H1 (cell line): Measurements from ENCODE around the gene TTC38. TPM values are rescaled to one million over a fixed set of nuclear protein-coding genes. Genes with fewer than 3 reads are reported as not detected.

ENCODE experiments used
- CBX5 ChIP-seq: fragments of 300-800, 300-1000 bp; sonication (generic); IDR thresholded peaks from 2 replicates; pipeline ENCODE4 v1.7.1; 2016; ENCODE audit warnings: antibody characterized with exemption, low read length, low read depth
- CEBPB ChIP-seq: IDR thresholded peaks from 2 replicates; pipeline ENCODE4 v1.6.1; 2012; ENCODE audit warnings: low read depth, low read length
- KDM1A ChIP-seq: fragments of 200-600, 300-600 bp; sonication (generic); IDR thresholded peaks from 2 replicates; pipeline ENCODE4 v1.7.1; 2016; ENCODE audit warnings: mild to moderate bottlenecking, low read length, borderline replicate concordance
- SP1 ChIP-seq: IDR thresholded peaks from 2 replicates; pipeline ENCODE4 v1.6.1; 2011; ENCODE audit warnings: low read depth, low read length
- TBP ChIP-seq: IDR thresholded peaks from 2 replicates; pipeline ENCODE4 v1.6.1; 2011; ENCODE audit warnings: low read depth, low read length, improper control_type of control experiment
- TCF12 ChIP-seq: IDR thresholded peaks from 2 replicates; pipeline ENCODE4 v1.6.1; 2011; ENCODE audit warnings: low read depth, mild to moderate bottlenecking, low read length
- polyA plus RNA-seq, 7 experiments: library from polyadenylated mRNA; depleted of rRNA in 3 of 7; stranded (reverse) in 5 of 7; unstranded in 2 of 7; fragments of >200 nt in 5 of 7; fragments of 200-250 nt in 2 of 7; gene quantifications; 1 replicate in 5 of 7; 2 replicates in 1 of 7; 4 replicates in 1 of 7; pipeline versions ENCODE4 v1.2.1 to v1.2.3, GENCODE V29; 2011 to 2013; ENCODE audit warnings: missing spikeins in 2 of 7, mixed read lengths in 2 of 7
- total RNA-seq: library from RNA; stranded (reverse); fragmentation: NEBNext Ultra II Directional; extraction: Animal tissue kit (Norgen Biotek cat#: 25700); gene quantifications from 2 replicates; pipeline ENCODE4 v1.2.1, GENCODE V29; 2021
- TF ChIP-seq, protein P1 (sequence below): fragments of 300-600 bp; sonication (generic); IDR thresholded peaks from 2 replicates; pipeline ENCODE4 v1.7.1; 2012; ENCODE audit warnings: low read length, moderate library complexity, mild to moderate bottlenecking, inconsistent platforms; ENCODE audit not compliant: insufficient replicate concordance

Gene TTC38
- total and polyA plus RNA-seq, 2 of the 8 experiments (the other 6 are each of a cell fraction or from before 2014, with no cell fraction given): 25.3 to 34.8 TPM

DNA sequence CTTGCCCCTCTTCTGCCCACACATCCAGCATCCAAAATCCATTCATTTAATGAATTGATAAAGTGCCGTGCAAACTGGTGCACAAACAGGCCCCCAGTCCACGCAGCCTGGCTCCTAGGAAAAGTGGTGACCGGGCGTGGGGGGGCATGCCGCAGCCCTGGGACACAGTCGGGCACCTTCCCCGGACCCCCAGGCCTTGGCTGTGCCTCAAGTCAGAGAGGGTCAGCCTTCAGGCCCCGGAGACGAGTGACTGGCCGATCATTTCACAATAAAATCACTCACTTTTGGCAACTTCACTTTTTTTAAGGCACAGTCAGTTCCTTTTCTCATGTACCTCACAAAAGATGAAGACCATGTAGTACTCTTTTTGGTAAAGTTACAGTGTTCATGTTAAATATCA is 25.7 kb upstream of the TTC38 start (continued):
- TF ChIP-seq, protein P1, sequence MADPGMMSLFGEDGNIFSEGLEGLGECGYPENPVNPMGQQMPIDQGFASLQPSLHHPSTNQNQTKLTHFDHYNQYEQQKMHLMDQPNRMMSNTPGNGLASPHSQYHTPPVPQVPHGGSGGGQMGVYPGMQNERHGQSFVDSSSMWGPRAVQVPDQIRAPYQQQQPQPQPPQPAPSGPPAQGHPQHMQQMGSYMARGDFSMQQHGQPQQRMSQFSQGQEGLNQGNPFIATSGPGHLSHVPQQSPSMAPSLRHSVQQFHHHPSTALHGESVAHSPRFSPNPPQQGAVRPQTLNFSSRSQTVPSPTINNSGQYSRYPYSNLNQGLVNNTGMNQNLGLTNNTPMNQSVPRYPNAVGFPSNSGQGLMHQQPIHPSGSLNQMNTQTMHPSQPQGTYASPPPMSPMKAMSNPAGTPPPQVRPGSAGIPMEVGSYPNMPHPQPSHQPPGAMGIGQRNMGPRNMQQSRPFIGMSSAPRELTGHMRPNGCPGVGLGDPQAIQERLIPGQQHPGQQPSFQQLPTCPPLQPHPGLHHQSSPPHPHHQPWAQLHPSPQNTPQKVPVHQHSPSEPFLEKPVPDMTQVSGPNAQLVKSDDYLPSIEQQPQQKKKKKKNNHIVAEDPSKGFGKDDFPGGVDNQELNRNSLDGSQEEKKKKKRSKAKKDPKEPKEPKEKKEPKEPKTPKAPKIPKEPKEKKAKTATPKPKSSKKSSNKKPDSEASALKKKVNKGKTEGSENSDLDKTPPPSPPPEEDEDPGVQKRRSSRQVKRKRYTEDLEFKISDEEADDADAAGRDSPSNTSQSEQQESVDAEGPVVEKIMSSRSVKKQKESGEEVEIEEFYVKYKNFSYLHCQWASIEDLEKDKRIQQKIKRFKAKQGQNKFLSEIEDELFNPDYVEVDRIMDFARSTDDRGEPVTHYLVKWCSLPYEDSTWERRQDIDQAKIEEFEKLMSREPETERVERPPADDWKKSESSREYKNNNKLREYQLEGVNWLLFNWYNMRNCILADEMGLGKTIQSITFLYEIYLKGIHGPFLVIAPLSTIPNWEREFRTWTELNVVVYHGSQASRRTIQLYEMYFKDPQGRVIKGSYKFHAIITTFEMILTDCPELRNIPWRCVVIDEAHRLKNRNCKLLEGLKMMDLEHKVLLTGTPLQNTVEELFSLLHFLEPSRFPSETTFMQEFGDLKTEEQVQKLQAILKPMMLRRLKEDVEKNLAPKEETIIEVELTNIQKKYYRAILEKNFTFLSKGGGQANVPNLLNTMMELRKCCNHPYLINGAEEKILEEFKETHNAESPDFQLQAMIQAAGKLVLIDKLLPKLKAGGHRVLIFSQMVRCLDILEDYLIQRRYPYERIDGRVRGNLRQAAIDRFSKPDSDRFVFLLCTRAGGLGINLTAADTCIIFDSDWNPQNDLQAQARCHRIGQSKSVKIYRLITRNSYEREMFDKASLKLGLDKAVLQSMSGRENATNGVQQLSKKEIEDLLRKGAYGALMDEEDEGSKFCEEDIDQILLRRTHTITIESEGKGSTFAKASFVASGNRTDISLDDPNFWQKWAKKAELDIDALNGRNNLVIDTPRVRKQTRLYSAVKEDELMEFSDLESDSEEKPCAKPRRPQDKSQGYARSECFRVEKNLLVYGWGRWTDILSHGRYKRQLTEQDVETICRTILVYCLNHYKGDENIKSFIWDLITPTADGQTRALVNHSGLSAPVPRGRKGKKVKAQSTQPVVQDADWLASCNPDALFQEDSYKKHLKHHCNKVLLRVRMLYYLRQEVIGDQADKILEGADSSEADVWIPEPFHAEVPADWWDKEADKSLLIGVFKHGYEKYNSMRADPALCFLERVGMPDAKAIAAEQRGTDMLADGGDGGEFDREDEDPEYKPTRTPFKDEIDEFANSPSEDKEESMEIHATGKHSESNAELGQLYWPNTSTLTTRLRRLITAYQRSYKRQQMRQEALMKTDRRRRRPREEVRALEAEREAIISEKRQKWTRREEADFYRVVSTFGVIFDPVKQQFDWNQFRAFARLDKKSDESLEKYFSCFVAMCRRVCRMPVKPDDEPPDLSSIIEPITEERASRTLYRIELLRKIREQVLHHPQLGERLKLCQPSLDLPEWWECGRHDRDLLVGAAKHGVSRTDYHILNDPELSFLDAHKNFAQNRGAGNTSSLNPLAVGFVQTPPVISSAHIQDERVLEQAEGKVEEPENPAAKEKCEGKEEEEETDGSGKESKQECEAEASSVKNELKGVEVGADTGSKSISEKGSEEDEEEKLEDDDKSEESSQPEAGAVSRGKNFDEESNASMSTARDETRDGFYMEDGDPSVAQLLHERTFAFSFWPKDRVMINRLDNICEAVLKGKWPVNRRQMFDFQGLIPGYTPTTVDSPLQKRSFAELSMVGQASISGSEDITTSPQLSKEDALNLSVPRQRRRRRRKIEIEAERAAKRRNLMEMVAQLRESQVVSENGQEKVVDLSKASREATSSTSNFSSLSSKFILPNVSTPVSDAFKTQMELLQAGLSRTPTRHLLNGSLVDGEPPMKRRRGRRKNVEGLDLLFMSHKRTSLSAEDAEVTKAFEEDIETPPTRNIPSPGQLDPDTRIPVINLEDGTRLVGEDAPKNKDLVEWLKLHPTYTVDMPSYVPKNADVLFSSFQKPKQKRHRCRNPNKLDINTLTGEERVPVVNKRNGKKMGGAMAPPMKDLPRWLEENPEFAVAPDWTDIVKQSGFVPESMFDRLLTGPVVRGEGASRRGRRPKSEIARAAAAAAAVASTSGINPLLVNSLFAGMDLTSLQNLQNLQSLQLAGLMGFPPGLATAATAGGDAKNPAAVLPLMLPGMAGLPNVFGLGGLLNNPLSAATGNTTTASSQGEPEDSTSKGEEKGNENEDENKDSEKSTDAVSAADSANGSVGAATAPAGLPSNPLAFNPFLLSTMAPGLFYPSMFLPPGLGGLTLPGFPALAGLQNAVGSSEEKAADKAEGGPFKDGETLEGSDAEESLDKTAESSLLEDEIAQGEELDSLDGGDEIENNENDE: no peak
- TF ChIP-seq CEBPB: no peak
- TF ChIP-seq CBX5: no peak
- TF ChIP-seq TBP: no peak
- TF ChIP-seq SP1: no peak
- TF ChIP-seq KDM1A: no peak
- TF ChIP-seq TCF12: no peak
- TF ChIP-seq, all 59 proteins: peak for 0
